ENCODE results near the gene CNTN4. TPM values are rescaled to one million over a fixed set of nuclear protein-coding genes. Genes with fewer than 3 reads are reported as not detected.
"Not testable (repeated sequence)": the region's sequence is repeated elsewhere in the genome, so short reads cannot be mapped to it uniquely, and the experiment has no call there.

The CNTN4 gene
- total RNA-seq, 6 experiments from 2014 or later = 1.5 to 3.9 (median 1.7) TPM

- Histone ChIP-seq H3K4me1 (peaks cover 0 to 24% (median 5%) of the 10 kb centered on the region in 4 donors), H3K27me3 (no peaks in the 10 kb centered on the region), H3K4me3 (no peak overlapping the region), H3K9me3 (no peaks in the 10 kb centered on the region), H3K36me3 (no peaks in the 10 kb centered on the region), H3K27ac (no peak overlapping the region)
- TF ChIP-seq POLR2A (IDR thresholded peaks at IDR 0.05) = no peak
- no peak for TF ChIP-seq CTCF (IDR thresholded peaks at IDR 0.05)
- ATAC-seq = no peak
- 71% methylated on average over 4 of the region's 4 CpGs for WGBS (ENCODE audit: insufficient coverage, low coverage, low lambda C conversion rate, missing lambda C conversion rate)
- intact Hi-C loops (cut with DNase I) = no loop called here
- no peak for DNase-seq
Observed at GRCh38 chr3:2819571-2819970, 720.9 kb downstream of the CNTN4 start.

DNA sequence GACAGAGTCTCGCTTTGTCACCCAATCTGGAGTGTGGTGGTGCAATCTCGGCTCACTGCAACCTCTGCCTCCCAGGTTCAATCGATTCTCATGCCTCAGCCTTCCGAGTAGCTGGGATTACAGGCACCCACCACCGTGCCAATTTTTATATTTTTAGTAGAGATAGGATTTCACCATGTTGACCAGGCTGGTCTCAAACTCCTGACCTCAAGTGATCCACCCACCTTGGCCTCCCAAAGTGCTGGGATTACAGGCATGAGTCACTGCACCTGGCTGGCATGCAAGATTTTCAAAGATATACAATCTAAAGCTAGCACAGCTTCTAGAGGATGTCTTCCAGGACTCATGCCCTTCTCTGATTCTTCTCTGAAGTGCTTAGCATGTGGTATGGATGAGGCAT is 722.3 kb downstream of the CNTN4 start:
- peak overlapping the region in 2 of 3 donors; percentile 27 to 54 for H3K27ac ChIP-seq
- ATAC-seq (peak; percentile 84 to 97 (median 92)), DNase-seq (peak; percentile 57 to 76 (median 64))
- peaks cover 0 to 24% (median 5%) of the 10 kb centered on the region in 4 donors for H3K4me1 ChIP-seq
- H3K27me3 ChIP-seq; H3K4me3 ChIP-seq; intact Hi-C loops (cut with DNase I); H3K9me3 ChIP-seq; H3K36me3 ChIP-seq: not testable (repeated sequence)
- 24% methylated on average over 5 of the region's 5 CpGs for WGBS (ENCODE audit: insufficient coverage, low coverage, low lambda C conversion rate, missing lambda C conversion rate)

GRCh38 chr3:2822611-2823010 is 723.9 kb downstream of the CNTN4 start:
- WGBS (ENCODE audit: insufficient coverage, low coverage, low lambda C conversion rate, missing lambda C conversion rate) = 92% methylated on average over 5 of the region's 5 CpGs
- DNase-seq = no peak

DNA sequence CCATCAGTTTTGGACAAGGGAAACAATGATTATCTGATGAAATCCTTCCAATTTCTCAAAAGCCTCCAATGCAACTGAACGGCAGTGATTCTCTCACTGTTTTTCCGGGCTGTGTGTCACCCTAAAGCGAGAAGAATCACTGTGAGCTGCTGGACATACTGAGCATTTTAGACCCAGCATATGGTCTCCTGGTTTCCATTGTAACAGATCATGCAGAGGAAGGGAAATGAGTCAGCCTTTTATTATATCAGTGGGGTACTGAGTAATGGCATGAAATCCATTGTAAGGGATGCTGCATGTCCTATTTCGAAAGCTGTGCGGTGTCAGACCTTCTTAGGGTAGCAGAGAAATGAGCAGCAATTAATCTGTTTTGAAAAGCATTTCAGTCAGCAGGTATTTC is 724.4 kb downstream of the CNTN4 start:
- no peak for DNase-seq
- no peak overlapping the region for H3K27ac ChIP-seq
- H3K4me1 ChIP-seq = peaks cover 0 to 24% (median 5%) of the 10 kb centered on the region in 4 donors
- H3K9me3 ChIP-seq = no peaks in the 10 kb centered on the region
- TF ChIP-seq POLR2A (IDR thresholded peaks at IDR 0.05) (no peak), CTCF (IDR thresholded peaks at IDR 0.05) (no peak)
- no peaks in the 10 kb centered on the region for H3K36me3 ChIP-seq
- no peak overlapping the region for H3K4me3 ChIP-seq
- intact Hi-C loops (cut with DNase I) = no loop called here
- no peaks in the 10 kb centered on the region for H3K27me3 ChIP-seq
- no peak for ATAC-seq
- WGBS (ENCODE audit: insufficient coverage, low coverage, low lambda C conversion rate, missing lambda C conversion rate) = 63% methylated on average over 2 of the region's 5 CpGs

More at GRCh38 chr3:2822611-2823010, 723.9 kb downstream of the CNTN4 start:
- H3K4me1 ChIP-seq = peaks cover 0 to 24% (median 5%) of the 10 kb centered on the region in 4 donors
- no peaks in the 10 kb centered on the region for H3K27me3 ChIP-seq
- no peaks in the 10 kb centered on the region for H3K36me3 ChIP-seq
- ATAC-seq = no peak
- intact Hi-C loops (cut with DNase I) = no loop called here
- no peak overlapping the region for H3K27ac ChIP-seq
- no peaks in the 10 kb centered on the region for H3K9me3 ChIP-seq
- TF ChIP-seq CTCF (IDR thresholded peaks at IDR 0.05) (no peak), POLR2A (IDR thresholded peaks at IDR 0.05) (no peak)
- H3K4me3 ChIP-seq = no peak overlapping the region

GRCh38 chr3:2823437-2824211 is 725.0 kb downstream of the CNTN4 start:
- Histone ChIP-seq H3K4me1 (peaks cover 0 to 24% (median 5%) of the 10 kb centered on the region in 4 donors), H3K4me3 (no peak overlapping the region), H3K9me3 (no peaks in the 10 kb centered on the region), H3K36me3 (no peaks in the 10 kb centered on the region), H3K27me3 (no peaks in the 10 kb centered on the region), H3K27ac (no peak overlapping the region)
- intact Hi-C loops (cut with DNase I) = no loop called here
- TF ChIP-seq CTCF (IDR thresholded peaks at IDR 0.05) (no peak), POLR2A (IDR thresholded peaks at IDR 0.05) (no peak)
- no peak for DNase-seq
- peak in 3 of 4 donors; percentile 14 to 53 (median 32) for ATAC-seq
- WGBS (ENCODE audit: insufficient coverage, low coverage, low lambda C conversion rate, missing lambda C conversion rate) = 74% methylated on average over 8 of the region's 8 CpGs

Data from right lobe of liver (tissue), 6 donors.